H9 (cell line): ENCODE results near the gene HMOX2. TPM values are rescaled to one million over a fixed set of nuclear protein-coding genes. Genes with fewer than 3 reads are reported as not detected.
A peak's percentile ranks its signal among the peaks of the same experiment; 100 is the strongest.

ENCODE experiments used
- DNase-seq: peaks from one replicate; pipeline ENCODE4 v3.0.0-alpha.2; 2017
- H2AFZ ChIP-seq: one replicate; pipeline ENCODE4 v1.6.1; 2013; ENCODE audit warnings: mild to moderate bottlenecking, low read length, control low read depth, moderate library complexity
- H2AK5ac ChIP-seq: 2 replicates; pipeline ENCODE4 v1.6.1; 2013; ENCODE audit warnings: low read length, control low read depth, mixed read lengths; ENCODE audit not compliant: insufficient read length
- H2BK120ac ChIP-seq: one replicate; pipeline ENCODE4 v1.6.1; 2013; ENCODE audit warnings: low read depth, mild to moderate bottlenecking, low read length, control low read depth, inconsistent platforms; ENCODE audit not compliant: poor library complexity, severe bottlenecking
- H2BK12ac ChIP-seq: 2 replicates; pipeline ENCODE4 v1.6.1; 2013; ENCODE audit warnings: low read length, control low read depth, mixed read lengths, low read depth; ENCODE audit not compliant: insufficient read length
- H2BK15ac ChIP-seq: 2 replicates; pipeline ENCODE4 v1.6.1; 2013; ENCODE audit warnings: low read depth, low read length, control low read depth
- H2BK20ac ChIP-seq: one replicate; pipeline ENCODE4 v1.6.1; 2013; ENCODE audit warnings: low read depth, mild to moderate bottlenecking, low read length, control low read depth, inconsistent platforms; ENCODE audit not compliant: poor library complexity, severe bottlenecking
- H2BK5ac ChIP-seq: 2 replicates; pipeline ENCODE4 v1.6.1; 2013; ENCODE audit warnings: low read length, control low read depth, mixed read lengths; ENCODE audit not compliant: insufficient read length
- H3K14ac ChIP-seq: 2 replicates; pipeline ENCODE4 v1.6.1; 2013; ENCODE audit warnings: low read length, control low read depth; ENCODE audit not compliant: insufficient read depth
- H3K18ac ChIP-seq: 2 replicates; pipeline ENCODE4 v1.6.1; 2013; ENCODE audit warnings: low read depth, mild to moderate bottlenecking, mixed read lengths, low read length, control low read depth; ENCODE audit not compliant: insufficient read length
- H3K23ac ChIP-seq: 2 replicates; pipeline ENCODE4 v1.6.1; 2013; ENCODE audit warnings: low read length, control low read depth, mixed read lengths, low read depth; ENCODE audit not compliant: insufficient read length
- H3K23me2 ChIP-seq: 2 replicates; pipeline ENCODE4 v1.6.1; 2013; ENCODE audit warnings: low read depth, mild to moderate bottlenecking, mixed read lengths, low read length, control low read depth; ENCODE audit not compliant: insufficient read length, poor library complexity, severe bottlenecking
- H3K27ac ChIP-seq: 2 replicates; pipeline ENCODE4 v1.5.1; 2013; ENCODE audit warnings: low read length, control low read depth, mixed read lengths, low read depth; ENCODE audit not compliant: insufficient read length
- H3K27me3 ChIP-seq: 2 replicates; pipeline ENCODE4 v1.6.1; 2013; ENCODE audit warnings: low read length, control low read depth, inconsistent platforms; ENCODE audit not compliant: insufficient read depth
- H3K4ac ChIP-seq: 2 replicates; pipeline ENCODE4 v1.6.1; 2013; ENCODE audit warnings: low read depth, mild to moderate bottlenecking, control low read depth, inconsistent platforms, low read length, moderate library complexity
- H3K4me1 ChIP-seq: 2 replicates; pipeline ENCODE4 v1.6.1; 2013; ENCODE audit warnings: low read length, control low read depth, inconsistent platforms; ENCODE audit not compliant: insufficient read depth
- H3K4me2 ChIP-seq: 2 replicates; pipeline ENCODE4 v1.6.1; 2013; ENCODE audit warnings: low read length, control low read depth, mixed read lengths; ENCODE audit not compliant: insufficient read length, insufficient read depth
- H3K56ac ChIP-seq: 2 replicates; pipeline ENCODE4 v1.6.1; 2013; ENCODE audit warnings: low read depth, mild to moderate bottlenecking, mixed read lengths, low read length, control low read depth; ENCODE audit not compliant: insufficient read length
- H3K79me1 ChIP-seq: 2 replicates; pipeline ENCODE4 v1.6.1; 2013; ENCODE audit warnings: low read depth, mild to moderate bottlenecking, moderate library complexity, low read length, control low read depth, inconsistent platforms; ENCODE audit not compliant: insufficient read depth, poor library complexity, severe bottlenecking
- H3K79me2 ChIP-seq: 2 replicates; pipeline ENCODE4 v1.6.1; 2013; ENCODE audit warnings: low read length, control low read depth, inconsistent platforms; ENCODE audit not compliant: insufficient read depth
- H3K9ac ChIP-seq: 2 replicates; pipeline ENCODE4 v1.6.1; 2013; ENCODE audit warnings: low read length, control low read depth, mixed read lengths; ENCODE audit not compliant: insufficient read length; ENCODE audit errors: extremely low read depth
- H3K9me3 ChIP-seq: one replicate; pipeline ENCODE4 v1.6.1; 2013; ENCODE audit warnings: low read depth, low read length, inconsistent platforms; ENCODE audit not compliant: control insufficient read depth
- H3T11ph ChIP-seq: one replicate; pipeline ENCODE4 v1.6.1; 2013; ENCODE audit warnings: mild to moderate bottlenecking, low read length, control low read depth, inconsistent platforms
- H4K20me1 ChIP-seq: one replicate; pipeline ENCODE4 v1.6.1; 2013; ENCODE audit not compliant: control insufficient read depth, insufficient read length, insufficient read depth
- H4K5ac ChIP-seq: 2 replicates; pipeline ENCODE4 v1.6.1; 2013; ENCODE audit warnings: low read depth, mild to moderate bottlenecking, mixed read lengths, low read length, control low read depth; ENCODE audit not compliant: insufficient read length
- H4K8ac ChIP-seq: replicated peaks from 2 replicates; pipeline ENCODE4 v1.6.1; 2013; ENCODE audit warnings: low read length, control low read depth, mixed read lengths, low read depth; ENCODE audit not compliant: insufficient read length
- H4K91ac ChIP-seq: 2 replicates; pipeline ENCODE4 v1.6.1; 2013; ENCODE audit warnings: low read depth, mild to moderate bottlenecking, moderate library complexity, mixed read lengths, low read length, control low read depth; ENCODE audit not compliant: insufficient read length
- H3K27ac Mint-ChIP-seq, 3 experiments: 2 replicates in 2 of 3; 3 replicates in 1 of 3; pipeline ENCODE4 v1.8.0; 2020 to 2021; ENCODE audit warnings: mixed read lengths in 3 of 3, mild to moderate bottlenecking in 1 of 3, moderate library complexity in 1 of 3
- H3K27me3 Mint-ChIP-seq: 2 replicates; pipeline ENCODE4 v1.8.0; 2021; ENCODE audit warnings: low read depth, mild to moderate bottlenecking, moderate library complexity, mixed read lengths
- H3K36me3 Mint-ChIP-seq, 3 experiments: 2 replicates in 2 of 3; 3 replicates in 1 of 3; pipeline ENCODE4 v1.8.0; 2020 to 2021; ENCODE audit warnings: low read depth in 3 of 3, mixed read lengths in 3 of 3; ENCODE audit not compliant: insufficient read depth in 1 of 3
- H3K4me1 Mint-ChIP-seq, 2 experiments: 2 replicates each; pipeline ENCODE4 v1.8.0; 2020; ENCODE audit warnings: mixed read lengths in 2 of 2
- H3K4me3 Mint-ChIP-seq, 2 experiments: 2 replicates in 1 of 2; 3 replicates in 1 of 2; pipeline ENCODE4 v1.8.0; 2020 to 2021; ENCODE audit warnings: mild to moderate bottlenecking in 2 of 2, mixed read lengths in 2 of 2, moderate library complexity in 1 of 2
- H3K9me3 Mint-ChIP-seq, 2 experiments: 2 replicates in 1 of 2; 3 replicates in 1 of 2; pipeline ENCODE4 v1.8.0; 2020; ENCODE audit warnings: mild to moderate bottlenecking in 2 of 2, mixed read lengths in 2 of 2, moderate library complexity in 1 of 2
- CTCF ChIP-seq: fragments of 200-600 bp; sonication (generic); conservative IDR thresholded peaks from 3 replicates; pipeline ENCODE4 v1.8.0; 2021; ENCODE audit warnings: antibody characterized with exemption, mild to moderate bottlenecking
- WGBS: extraction: QIAGEN DNeasy Blood & Tissue Kit; methylation state at CpG from one replicate; pipeline ENCODE4 v1.1.7; 2013; ENCODE audit warnings: missing lambda C conversion rate, low lambda C conversion rate, mixed read lengths; ENCODE audit not compliant: insufficient read length; ENCODE audit errors: extremely low coverage; 5-methylcytosine and 5-hydroxymethylcytosine counted together
- total RNA-seq: library from RNA; stranded (reverse); gene quantifications from 2 replicates; pipeline ENCODE4 v1.2.1, GENCODE V29; 2021

HMOX2 gene
- total RNA-seq, 1 experiment from 2014 or later, result 44.4 TPM

- Histone ChIP-seq H3K27me3 (no peaks in the 10 kb centered on the region), H3K23me2 (peaks cover 1% of the 10 kb centered on the region), H4K5ac (no peak overlapping the region), H3K9me3 (no peaks in the 10 kb centered on the region), H3T11ph (no peak overlapping the region), H3K23ac (no peak overlapping the region), H2BK120ac (no peak overlapping the region), H2BK12ac (no peak overlapping the region), H3K4me1 (peaks cover 4% of the 10 kb centered on the region; the same call in 1 of the 2 replicates), H3K79me2 (peaks cover 2% of the 10 kb centered on the region; the same call in 1 of the 2 replicates), H3K79me1 (no peaks in the 10 kb centered on the region), H3K27ac (no peak overlapping the region), H4K91ac (no peak overlapping the region), H4K8ac (no peak overlapping the region), H2BK15ac (no peak overlapping the region), H4K20me1 (no peaks in the 10 kb centered on the region), H2AFZ (no peak overlapping the region), H2BK5ac (no peak overlapping the region), H3K14ac (no peak overlapping the region), H3K9ac (no peak overlapping the region), H3K56ac (no peak overlapping the region), H2BK20ac (no peak overlapping the region), H3K4me2 (no peak overlapping the region), H3K4ac (no peak overlapping the region), H3K18ac (no peak overlapping the region), H2AK5ac (no peak overlapping the region)
- Mint-ChIP-seq H3K27me3 (peaks cover under 1% of the 10 kb centered on the region), H3K4me3 (no peak overlapping the region), H3K9me3 (no peaks in the 10 kb centered on the region), H3K27ac (0 out of 7 replicates have a peak overlapping the region, but pooled peaks of 1 of the 3 experiments have one; percentile 36), H3K4me1 (peaks cover 39 to 41% of the 10 kb centered on the region in 2 experiments), H3K36me3 (peaks cover 22 to 33% (median 29%) of the 10 kb centered on the region in 3 experiments)
- WGBS, result no CpG with 5 or more reads among the region's 10 CpGs
- DNase-seq, result no peak
- TF ChIP-seq CTCF, result no peak
Observed at GRCh38 chr16:4532238-4532637, 56.0 kb downstream of the HMOX2 start.
